WTC11 (cell line): ENCODE data around the gene CTDSP2. TPM values are rescaled to one million over a fixed set of nuclear protein-coding genes. Genes with fewer than 3 reads are reported as not detected.
A peak's percentile ranks its signal among the peaks of the same experiment; 100 is the strongest.

ENCODE experiments used
- ATAC-seq: fragments of 200-7000 bp; cut with Tn5 transposase; 2 replicates; pipeline ENCODE4 v1.10.0; 2021; ENCODE audit warnings: mild to moderate bottlenecking, moderate library complexity
- CTCF ChIA-PET: fragments of 300-600 bp; sonication (Branson Sonifier 250); formaldehyde crosslinking; loops from one replicate; lab custom pipeline; 2021; ENCODE audit warnings: antibody characterized with exemption; lab: Charles Lee
- POLR2A ChIA-PET: fragments of 350-600 bp; sonication (Branson Sonifier 250); formaldehyde crosslinking; loops from one replicate; lab custom pipeline; 2021; ENCODE audit warnings: antibody characterized with exemption; lab: Charles Lee
- DNase-seq: peaks from one replicate; pipeline ENCODE4 v3.0.0; 2021; ENCODE audit warnings: low spot score
- H3K27ac Mint-ChIP-seq: 2 replicates; pipeline ENCODE4 v1.8.0; 2021; ENCODE audit warnings: mixed read lengths
- H3K27me3 Mint-ChIP-seq: 2 replicates; pipeline ENCODE4 v1.8.0; 2021; ENCODE audit warnings: low read depth, mild to moderate bottlenecking, moderate library complexity, mixed read lengths
- H3K36me3 Mint-ChIP-seq: 2 replicates; pipeline ENCODE4 v1.8.0; 2021; ENCODE audit warnings: mixed read lengths
- H3K4me1 Mint-ChIP-seq: 2 replicates; pipeline ENCODE4 v1.8.0; 2022; ENCODE audit warnings: mixed read lengths
- H3K4me3 Mint-ChIP-seq: 2 replicates; pipeline ENCODE4 v1.8.0; 2021; ENCODE audit warnings: mild to moderate bottlenecking, moderate library complexity, mixed read lengths
- H3K9me3 Mint-ChIP-seq: 2 replicates; pipeline ENCODE4 v1.8.0; 2021; ENCODE audit warnings: mixed read lengths
- ARID4B ChIP-seq: sonication (generic); formaldehyde crosslinking; IDR thresholded peaks from 2 replicates; pipeline ENCODE4 v1.8.0; 2023; ENCODE audit warnings: missing genetic modification reagents, mild to moderate bottlenecking, borderline replicate concordance
- ATF3 ChIP-seq: sonication (generic); formaldehyde crosslinking; conservative IDR thresholded peaks from 2 replicates; pipeline ENCODE4 v1.8.1; 2022; ENCODE audit warnings: mild to moderate bottlenecking, missing genetic modification reagents
- CDX4 ChIP-seq: fragments of 250-450 bp; sonication (Bioruptor Pico); IDR thresholded peaks from 2 replicates; pipeline ENCODE4 v1.9.0; 2021; ENCODE audit warnings: moderate library complexity, mild to moderate bottlenecking, inconsistent platforms, borderline replicate concordance
- CREM ChIP-seq: sonication (generic); formaldehyde crosslinking; IDR thresholded peaks from 2 replicates; pipeline ENCODE4 v1.8.1; 2022; ENCODE audit warnings: mild to moderate bottlenecking, missing genetic modification reagents, moderate library complexity
- CTCF ChIP-seq: fragments of 200-600 bp; IDR thresholded peaks from 2 replicates; pipeline ENCODE4 v1.8.0; 2022; ENCODE audit warnings: antibody characterized with exemption
- E2F4 ChIP-seq: sonication (generic); formaldehyde crosslinking; IDR thresholded peaks from 2 replicates; pipeline ENCODE4 v1.8.1; 2022; ENCODE audit warnings: low read depth, mild to moderate bottlenecking, moderate library complexity, missing genetic modification reagents, borderline replicate concordance
- EMX1 ChIP-seq: fragments of 250-450 bp; sonication (Bioruptor Pico); IDR thresholded peaks from 2 replicates; pipeline ENCODE4 v1.8.0; 2021; ENCODE audit warnings: mild to moderate bottlenecking
- ESRRA ChIP-seq: sonication (generic); formaldehyde crosslinking; IDR thresholded peaks from 2 replicates; pipeline ENCODE4 v1.8.1; 2022; ENCODE audit warnings: mild to moderate bottlenecking, missing genetic modification reagents, borderline replicate concordance
- GRHL2 ChIP-seq: fragments of 250-450 bp; sonication (Bioruptor Pico); IDR thresholded peaks from 2 replicates; pipeline ENCODE4 v1.8.0; 2022; ENCODE audit warnings: mild to moderate bottlenecking, moderate library complexity; ENCODE audit not compliant: insufficient replicate concordance, severe bottlenecking
- JAZF1 ChIP-seq: fragments of 250-450 bp; sonication (Bioruptor Pico); IDR thresholded peaks from 2 replicates; pipeline ENCODE4 v1.9.0; 2021; ENCODE audit warnings: moderate library complexity, mild to moderate bottlenecking, inconsistent platforms
- JUN ChIP-seq: sonication (generic); formaldehyde crosslinking; IDR thresholded peaks from 2 replicates; pipeline ENCODE4 v1.8.0; 2023; ENCODE audit warnings: mild to moderate bottlenecking, missing genetic modification reagents
- MYBL2 ChIP-seq: sonication (generic); formaldehyde crosslinking; IDR thresholded peaks from 2 replicates; pipeline ENCODE4 v1.8.1; 2023; ENCODE audit warnings: mild to moderate bottlenecking, moderate library complexity, missing genetic modification reagents
- NR3C1 ChIP-seq: sonication (generic); formaldehyde crosslinking; conservative IDR thresholded peaks from 2 replicates; pipeline ENCODE4 v1.8.1; 2023; ENCODE audit warnings: low read depth, mild to moderate bottlenecking, missing genetic modification reagents
- OVOL2 ChIP-seq: fragments of 250-450 bp; sonication (Bioruptor Pico); IDR thresholded peaks from 2 replicates; pipeline ENCODE4 v1.9.0; 2021; ENCODE audit warnings: mild to moderate bottlenecking, borderline replicate concordance
- SMAD3 ChIP-seq: sonication (generic); formaldehyde crosslinking; IDR thresholded peaks from 2 replicates; pipeline ENCODE4 v1.8.0; 2022; ENCODE audit warnings: missing genetic modification reagents, mild to moderate bottlenecking, borderline replicate concordance
- SOX15 ChIP-seq: fragments of 250-450 bp; sonication (Bioruptor Pico); IDR thresholded peaks from 2 replicates; pipeline ENCODE4 v1.9.0; 2021; ENCODE audit warnings: mild to moderate bottlenecking
- SP1 ChIP-seq: sonication (generic); formaldehyde crosslinking; conservative IDR thresholded peaks from 2 replicates; pipeline ENCODE4 v1.8.1; 2022; ENCODE audit warnings: missing genetic modification reagents
- TCF7 ChIP-seq: sonication (generic); formaldehyde crosslinking; IDR thresholded peaks from 2 replicates; pipeline ENCODE4 v1.8.0; 2022; ENCODE audit warnings: mild to moderate bottlenecking, low read depth, missing genetic modification reagents, moderate library complexity
- TP53 ChIP-seq: sonication (generic); formaldehyde crosslinking; IDR thresholded peaks from 2 replicates; pipeline ENCODE4 v1.8.1; 2023; ENCODE audit warnings: mild to moderate bottlenecking, missing genetic modification reagents
- ZNF317 ChIP-seq: sonication (generic); formaldehyde crosslinking; IDR thresholded peaks from 2 replicates; pipeline ENCODE4 v1.8.1; 2023; ENCODE audit warnings: low read depth, mild to moderate bottlenecking, moderate library complexity, missing genetic modification reagents, borderline replicate concordance
- ZNF425 ChIP-seq: fragments of 250-450 bp; sonication (Bioruptor Pico); conservative IDR thresholded peaks from 2 replicates; pipeline ENCODE4 v1.9.0; 2021; ENCODE audit warnings: mild to moderate bottlenecking
- total RNA-seq: library from RNA; stranded (reverse); gene quantifications from 3 replicates; pipeline ENCODE4 v1.2.3, GENCODE V29; 2021

Gene CTDSP2
- total RNA-seq, 1 experiment from 2014 or later = 122 TPM

GRCh38 chr12:57852620-57853500 lies 6.3 kb upstream of the CTDSP2 start (continued):
- no peak for TF ChIP-seq TCF7 (CRISPR knock-in tag)
- no peak for TF ChIP-seq ZNF317 (CRISPR knock-in tag)
- no peak for TF ChIP-seq JAZF1 (CRISPR knock-in tag)
- 0 out of 2 replicates have a peak, but pooled peaks have one; percentile 10 for TF ChIP-seq CREM (CRISPR knock-in tag)
- no peak for TF ChIP-seq ZNF425 (CRISPR knock-in tag)
- no peak for TF ChIP-seq E2F4
- no peak for TF ChIP-seq CDX4 (CRISPR knock-in tag)
- no peak for TF ChIP-seq NR3C1

GRCh38 chr12:57852200-57852599 lies 5.7 kb upstream of the CTDSP2 start:
- Mint-ChIP-seq H3K9me3 (peaks cover 9% of the 10 kb centered on the region), H3K4me1 (peaks cover 43% of the 10 kb centered on the region), H3K27me3 (peaks cover 25% of the 10 kb centered on the region), H3K4me3 (peak overlapping the region; percentile 66), H3K27ac (peak overlapping the region; percentile 86), H3K36me3 (no peaks in the 10 kb centered on the region)
- ChIA-PET POLR2A (interaction anchor here (0.9 to 3.1 kb wide), 8 partner anchors 7 to 45 kb away, joined by 4 to 29 read pairs (median 8); no protein-coding TSS in a partner anchor), CTCF (interaction anchor here (0.8 to 4.8 kb wide), 15 partner anchors 9 to 393 kb away, joined by 3 to 58 read pairs (median 15); no protein-coding TSS in a partner anchor)
- no peak for DNase-seq
- peak; percentile 6; the same call in 1 of the 2 replicates for ATAC-seq
- TF ChIP-seq SP1 (CRISPR knock-in tag) = no peak
- no peak for TF ChIP-seq CTCF
- no peak for TF ChIP-seq ARID4B (CRISPR knock-in tag)
- TF ChIP-seq JAZF1 (CRISPR knock-in tag) = no peak
- TF ChIP-seq ESRRA = no peak
- no peak for TF ChIP-seq TP53
- no peak for TF ChIP-seq ATF3 (CRISPR knock-in tag)
- no peak for TF ChIP-seq MYBL2 (CRISPR knock-in tag)
- TF ChIP-seq SOX15 = no peak
- no peak for TF ChIP-seq EMX1 (CRISPR knock-in tag)
- no peak for TF ChIP-seq GRHL2 (CRISPR knock-in tag)
- no peak for TF ChIP-seq SMAD3 (CRISPR knock-in tag)
- TF ChIP-seq JUN (CRISPR knock-in tag) = no peak
- no peak for TF ChIP-seq OVOL2 (CRISPR knock-in tag)
